GM21381 (cell line): ENCODE results near the gene MUC5AC.

Experiments used
- ATAC-seq: cut with Tn5 transposase; IDR thresholded peaks from one replicate; pipeline ENCODE4 v1.9.1; 2021; ENCODE audit warnings: mild to moderate bottlenecking, moderate library complexity; ENCODE audit not compliant: unreplicated experiment

MUC5AC gene

DNA sequence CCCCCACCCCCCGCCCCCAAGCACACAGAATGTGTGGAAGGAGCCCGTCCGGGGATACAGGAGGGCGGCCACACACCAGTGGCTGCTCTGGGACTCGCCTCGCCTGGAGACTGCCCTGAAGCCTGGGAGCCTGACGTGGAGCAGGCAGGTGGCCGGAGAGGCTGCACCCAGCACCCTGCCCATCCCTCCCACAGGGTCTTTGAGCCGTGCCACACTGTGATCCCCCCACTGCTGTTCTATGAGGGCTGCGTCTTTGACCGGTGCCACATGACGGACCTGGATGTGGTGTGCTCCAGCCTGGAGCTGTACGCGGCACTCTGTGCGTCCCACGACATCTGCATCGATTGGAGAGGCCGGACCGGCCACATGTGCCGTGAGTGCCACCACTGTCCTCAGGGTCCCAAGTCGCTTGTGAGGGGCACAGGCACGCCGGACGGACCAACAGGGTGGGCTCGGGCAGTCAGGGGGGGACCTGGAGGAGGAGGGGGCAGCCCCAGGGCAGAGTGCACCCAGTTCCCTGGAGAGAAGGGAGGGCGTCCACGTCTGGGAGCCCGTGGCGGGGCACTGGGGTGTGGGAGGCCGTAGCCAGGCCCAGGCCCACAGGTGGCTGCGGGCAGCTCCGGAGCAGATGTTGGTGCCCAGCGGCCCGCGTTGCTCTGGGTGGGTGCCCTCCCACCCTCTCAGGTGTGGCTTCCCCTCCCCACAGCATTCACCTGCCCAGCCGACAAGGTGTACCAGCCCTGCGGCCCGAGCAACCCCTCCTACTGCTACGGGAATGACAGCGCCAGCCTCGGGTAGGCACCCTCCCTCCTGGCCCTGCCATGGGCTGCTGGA, 38.1 kb downstream of the MUC5AC start:
- no peak for ATAC-seq

DNA sequence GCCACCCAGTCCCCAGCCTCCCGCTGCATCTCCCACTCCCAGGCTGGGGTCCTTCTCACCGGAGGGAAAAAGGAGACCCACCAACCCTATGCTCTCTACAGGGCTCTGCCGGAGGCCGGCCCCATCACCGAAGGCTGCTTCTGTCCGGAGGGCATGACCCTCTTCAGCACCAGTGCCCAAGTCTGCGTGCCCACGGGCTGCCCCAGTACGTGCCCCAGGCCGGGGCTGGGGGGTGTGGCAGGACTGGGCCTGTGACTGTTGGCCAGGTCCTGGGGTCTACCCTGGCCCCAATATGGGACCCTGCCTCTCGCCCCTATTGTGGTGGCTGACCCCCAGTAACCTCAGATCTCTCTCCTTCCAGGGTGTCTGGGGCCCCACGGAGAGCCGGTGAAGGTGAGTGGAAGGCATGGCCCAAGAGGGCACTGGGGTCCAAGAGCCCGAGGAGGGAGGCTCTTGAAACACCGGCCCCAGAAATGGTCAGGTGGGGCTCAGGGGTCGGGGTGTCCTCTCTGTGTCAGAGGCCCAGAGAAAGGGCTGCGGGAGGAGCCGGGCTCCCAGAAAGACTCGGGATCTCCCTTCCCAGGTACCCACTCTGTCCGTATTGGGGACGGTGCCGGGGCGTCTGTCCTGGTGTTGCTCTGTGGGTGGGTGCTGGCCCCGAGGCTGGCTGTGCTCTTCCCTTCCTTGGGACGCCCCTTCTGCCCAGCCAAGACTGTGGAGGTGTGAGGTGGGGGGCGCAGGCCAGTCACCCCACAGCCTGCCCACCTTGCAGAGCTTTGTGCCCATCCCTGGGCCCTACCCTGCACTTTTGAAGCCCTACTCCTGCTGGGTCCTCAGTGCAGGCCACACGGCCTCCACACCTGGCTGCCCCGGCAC, 39.0 kb downstream of the MUC5AC start:
- no peak for ATAC-seq

DNA sequence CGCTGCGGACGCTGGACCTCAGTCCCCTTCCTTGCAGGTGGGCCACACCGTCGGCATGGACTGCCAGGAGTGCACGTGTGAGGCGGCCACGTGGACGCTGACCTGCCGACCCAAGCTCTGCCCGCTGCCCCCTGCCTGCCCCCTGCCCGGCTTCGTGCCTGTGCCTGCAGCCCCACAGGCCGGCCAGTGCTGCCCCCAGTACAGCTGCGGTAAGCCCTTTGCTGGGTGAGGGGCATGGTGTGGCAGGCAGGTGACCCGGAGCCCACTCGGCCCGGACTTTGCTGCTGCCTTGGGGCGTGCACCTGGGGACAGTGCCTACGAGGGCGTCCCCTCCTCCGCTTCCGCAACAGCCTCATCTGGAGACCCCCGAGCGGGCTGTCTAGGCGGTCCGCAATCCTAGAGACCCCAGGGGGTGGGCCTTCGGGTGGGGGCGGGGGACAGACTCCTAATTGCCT, 39.7 kb downstream of the MUC5AC start:
- ATAC-seq, result no peak

DNA sequence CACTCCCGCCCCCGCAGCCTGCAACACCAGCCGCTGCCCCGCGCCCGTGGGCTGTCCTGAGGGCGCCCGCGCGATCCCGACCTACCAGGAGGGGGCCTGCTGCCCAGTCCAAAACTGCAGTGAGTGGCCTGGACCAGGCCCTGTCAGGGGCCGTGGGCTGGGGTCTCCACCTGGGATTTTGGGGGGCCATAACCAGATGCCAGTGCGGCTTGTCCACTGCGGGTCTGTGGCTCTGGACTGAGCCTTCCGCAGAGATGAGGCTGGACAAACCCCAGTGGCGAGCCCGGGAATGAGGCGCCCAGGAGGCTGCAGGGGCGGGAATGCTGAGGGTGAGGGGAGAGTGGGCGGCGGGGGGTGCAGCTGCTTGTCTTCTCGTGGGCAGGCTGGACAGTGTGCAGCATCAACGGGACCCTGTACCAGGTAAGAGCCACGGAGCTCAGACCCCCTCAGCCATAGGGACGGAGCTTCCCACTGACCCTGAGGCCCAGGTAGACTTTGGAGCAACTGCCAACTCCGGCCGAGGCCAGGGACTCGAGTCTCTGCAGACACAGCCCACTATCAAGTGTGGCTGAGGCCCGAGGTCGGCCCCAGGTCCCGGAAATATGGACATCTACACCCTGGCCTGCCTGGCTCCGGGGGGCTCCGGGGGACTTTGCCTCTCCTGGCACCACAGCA, 40.3 kb downstream of the MUC5AC start:
- no peak for ATAC-seq

DNA sequence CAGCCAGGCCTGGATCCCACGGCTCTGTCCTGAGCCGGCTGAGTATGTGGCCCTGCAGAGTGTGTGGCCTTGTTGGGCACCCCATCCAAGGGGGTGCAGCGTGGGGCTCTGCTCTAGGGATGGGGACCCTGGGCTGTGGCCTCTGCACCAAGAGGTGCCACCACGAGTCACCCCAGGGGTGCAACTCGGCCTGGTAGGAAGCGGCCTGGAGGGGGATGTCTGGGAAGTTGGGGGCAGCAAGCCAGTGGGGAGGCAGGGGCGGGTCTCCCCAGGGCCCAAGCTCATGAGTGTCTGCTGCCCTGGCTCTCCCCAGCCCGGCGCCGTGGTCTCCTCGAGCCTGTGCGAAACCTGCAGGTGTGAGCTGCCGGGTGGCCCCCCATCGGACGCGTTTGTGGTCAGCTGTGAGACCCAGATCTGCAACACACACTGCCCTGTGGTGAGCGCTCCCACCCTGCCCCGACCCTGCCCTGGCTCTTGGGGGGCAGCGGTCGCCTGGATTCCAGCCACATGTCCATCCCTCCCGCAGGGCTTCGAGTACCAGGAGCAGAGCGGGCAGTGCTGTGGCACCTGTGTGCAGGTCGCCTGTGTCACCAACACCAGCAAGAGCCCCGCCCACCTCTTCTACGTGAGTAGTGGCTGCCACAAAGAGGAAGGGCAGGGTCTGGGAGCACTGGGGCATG, 40.9 kb downstream of the MUC5AC start:
- ATAC-seq, result no peak

DNA sequence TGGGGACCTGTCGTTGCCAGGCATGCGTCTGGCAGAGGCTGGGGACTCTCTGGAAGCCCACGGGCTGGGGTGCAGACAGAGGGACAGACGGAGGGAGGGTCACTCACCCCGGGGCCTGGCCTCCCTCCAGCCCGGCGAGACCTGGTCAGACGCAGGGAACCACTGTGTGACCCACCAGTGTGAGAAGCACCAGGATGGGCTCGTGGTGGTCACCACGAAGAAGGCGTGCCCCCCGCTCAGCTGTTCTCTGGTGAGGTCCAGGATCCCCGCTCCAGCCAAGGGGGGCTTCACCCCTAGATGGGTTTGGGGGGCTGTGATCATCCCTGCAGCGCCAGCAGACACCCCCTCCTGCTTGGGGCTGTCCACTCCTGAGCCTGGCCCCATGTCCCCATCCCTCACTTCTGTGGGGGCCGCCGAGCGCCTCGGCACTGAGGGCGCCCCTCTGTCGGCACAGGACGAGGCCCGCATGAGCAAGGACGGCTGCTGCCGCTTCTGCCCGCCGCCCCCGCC, 41.5 kb downstream of the MUC5AC start:
- ATAC-seq, result no peak

DNA sequence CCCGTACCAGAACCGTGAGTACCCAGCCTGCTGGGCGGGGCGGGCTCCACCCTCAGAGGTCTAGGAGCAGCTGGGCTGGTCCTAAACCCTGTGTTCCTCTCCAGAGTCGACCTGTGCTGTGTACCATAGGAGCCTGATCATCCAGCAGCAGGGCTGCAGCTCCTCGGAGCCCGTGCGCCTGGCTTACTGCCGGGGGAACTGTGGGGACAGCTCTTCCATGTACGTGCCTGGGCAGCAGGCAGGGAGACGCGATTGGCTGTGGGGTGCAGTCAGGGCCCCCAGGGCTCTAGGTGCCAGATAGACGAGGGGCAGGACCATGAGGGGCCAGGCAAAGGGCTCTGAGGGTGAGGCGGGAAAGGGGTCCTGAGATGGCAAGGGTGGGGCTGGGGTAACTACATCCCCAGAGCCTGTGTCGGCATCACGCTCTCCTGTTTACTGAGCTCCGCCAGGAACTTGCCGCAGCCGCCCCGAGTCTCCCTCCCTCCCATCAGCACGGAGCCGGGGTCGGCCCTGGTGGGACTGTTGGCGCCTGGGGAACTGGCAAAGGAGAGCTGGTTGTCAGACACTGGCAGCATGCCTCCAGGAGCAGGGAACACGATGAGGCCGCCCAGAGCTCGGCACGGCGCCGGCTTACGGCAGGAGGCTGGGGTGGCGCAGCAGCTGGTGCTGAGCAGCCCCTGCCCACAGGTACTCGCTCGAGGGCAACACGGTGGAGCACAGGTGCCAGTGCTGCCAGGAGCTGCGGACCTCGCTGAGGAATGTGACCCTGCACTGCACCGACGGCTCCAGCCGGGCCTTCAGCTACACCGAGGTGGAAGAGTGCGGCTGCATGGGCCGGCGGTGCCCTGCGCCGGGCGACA, 42.2 kb downstream of the MUC5AC start:
- no peak for ATAC-seq

DNA sequence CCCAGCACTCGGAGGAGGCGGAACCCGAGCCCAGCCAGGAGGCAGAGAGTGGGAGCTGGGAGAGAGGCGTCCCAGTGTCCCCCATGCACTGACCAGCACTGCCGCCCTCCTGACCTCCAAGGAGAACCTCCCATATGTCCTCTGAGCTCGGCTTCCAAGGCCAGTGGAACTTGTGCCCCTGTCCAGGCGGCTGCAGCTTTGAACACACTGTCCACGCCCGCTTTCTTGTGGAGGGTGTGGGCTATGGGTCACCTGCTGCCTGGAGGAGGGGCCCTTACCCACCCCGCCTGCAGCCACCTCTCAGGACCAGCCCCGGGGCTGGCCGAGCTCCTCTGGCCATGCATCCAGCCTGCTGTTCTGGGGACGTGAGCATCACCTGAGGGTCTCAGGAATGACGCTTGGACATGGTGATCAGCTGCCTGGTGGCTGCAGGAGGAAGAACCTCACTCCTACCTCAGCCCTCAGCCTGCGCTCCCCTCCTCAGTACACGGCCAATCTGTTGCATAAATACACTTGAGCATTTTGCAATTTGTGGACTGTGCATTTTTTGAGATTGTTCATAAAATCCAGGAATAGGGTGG, 42.9 kb downstream of the MUC5AC start:
- ATAC-seq, result no peak

DNA sequence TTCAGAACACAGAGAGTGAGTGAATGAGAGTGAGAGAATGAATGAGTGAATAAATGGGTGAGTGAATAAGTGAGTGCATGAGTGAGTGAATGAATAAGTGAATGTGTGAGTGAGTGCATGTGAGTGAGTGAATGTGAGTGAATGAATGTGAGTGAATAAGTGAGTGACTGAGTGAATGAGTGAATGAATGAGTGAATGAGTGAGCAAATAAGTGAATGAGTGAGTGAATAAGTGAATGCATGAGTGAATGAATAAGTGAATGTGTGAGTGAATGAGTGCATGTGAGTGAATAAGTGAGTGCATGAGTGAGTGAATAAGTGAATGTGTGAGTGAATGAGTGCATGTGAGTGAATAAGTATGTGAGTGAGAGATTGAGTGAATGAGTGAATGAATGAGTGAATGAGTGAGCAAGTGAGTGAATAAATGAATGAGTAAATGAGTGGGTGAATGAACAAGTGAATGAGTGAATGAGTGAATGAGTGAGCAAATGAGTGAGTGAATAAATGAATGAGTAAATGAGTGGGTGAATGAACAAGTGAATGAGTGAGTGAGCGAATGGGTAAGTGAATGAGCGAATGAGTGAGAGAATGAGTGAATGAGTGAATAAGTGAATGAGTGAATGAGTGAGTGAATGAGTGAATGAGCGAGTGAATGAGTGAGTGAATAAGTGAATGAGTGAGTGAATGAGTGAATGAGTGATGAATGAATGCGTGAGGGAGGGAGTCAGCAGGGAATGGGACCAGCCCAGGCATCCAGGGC, 43.8 kb downstream of the MUC5AC start:
- ATAC-seq, result no peak

DNA sequence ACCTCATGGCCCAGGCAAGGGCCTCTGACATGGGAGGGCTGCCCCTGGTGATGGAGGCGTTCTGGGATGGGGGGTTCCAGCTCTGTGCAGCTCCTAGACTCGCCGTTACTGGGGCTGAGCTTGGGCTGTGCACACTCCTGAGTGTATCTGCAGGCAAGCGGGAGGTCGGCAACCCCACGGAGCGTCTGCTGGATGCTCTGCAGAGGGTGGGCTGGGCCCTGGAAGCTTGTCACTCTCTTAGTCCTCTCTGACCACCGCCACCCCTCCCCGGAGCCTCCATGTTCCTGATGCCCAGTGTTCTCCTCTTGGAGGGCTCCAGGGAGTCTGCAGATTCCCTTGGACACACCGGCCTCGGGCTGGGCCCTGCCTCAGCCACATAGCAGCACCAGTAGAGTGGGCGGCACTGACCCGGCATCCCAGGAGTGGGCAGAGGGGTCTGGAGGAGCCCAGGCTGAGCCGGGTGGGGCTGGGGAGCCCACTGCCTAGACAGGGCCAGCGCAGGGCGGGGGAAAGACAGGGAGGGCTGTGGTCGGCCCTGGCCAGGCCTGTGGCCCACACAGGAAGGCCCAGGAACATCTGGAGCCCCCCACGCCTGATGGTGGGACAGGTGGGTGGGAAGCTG, 44.5 kb downstream of the MUC5AC start:
- no peak for ATAC-seq

DNA sequence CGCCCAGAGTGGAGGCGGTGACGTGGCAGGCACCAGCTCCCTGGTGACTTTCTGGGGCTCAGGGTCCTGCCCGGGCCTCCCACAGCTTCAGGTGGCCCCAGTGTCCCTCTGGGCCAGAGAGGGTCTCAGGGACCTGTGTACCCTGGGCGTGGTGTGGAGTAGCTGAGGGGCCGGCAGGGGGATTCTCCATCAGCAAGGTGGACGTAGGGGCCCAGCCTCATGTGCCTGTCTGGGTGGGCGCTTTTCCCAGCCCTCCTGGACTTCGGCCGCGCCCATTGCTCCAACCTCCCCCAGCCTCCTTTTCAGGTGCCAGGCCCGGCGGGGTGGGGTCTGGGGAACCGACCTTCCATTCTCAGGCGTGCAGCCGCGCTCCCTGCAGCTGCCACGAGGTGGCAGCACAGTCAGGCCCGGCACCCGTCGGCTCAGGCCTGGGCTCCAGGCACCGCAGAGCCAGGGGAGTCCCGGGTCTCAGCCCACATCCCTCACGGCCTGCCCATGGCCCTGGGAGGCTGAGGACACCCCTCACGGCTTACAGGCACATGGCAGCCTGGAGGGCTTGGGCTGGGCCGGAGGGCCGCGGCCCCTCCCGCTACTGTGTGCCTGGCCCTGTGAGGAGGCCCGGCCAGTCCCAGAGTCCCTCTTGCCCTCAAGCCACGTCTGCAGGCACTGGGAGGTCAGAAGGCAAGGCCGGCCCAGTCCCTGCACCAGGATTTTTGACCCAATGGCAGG, 45.2 kb downstream of the MUC5AC start:
- ATAC-seq, result no peak

DNA sequence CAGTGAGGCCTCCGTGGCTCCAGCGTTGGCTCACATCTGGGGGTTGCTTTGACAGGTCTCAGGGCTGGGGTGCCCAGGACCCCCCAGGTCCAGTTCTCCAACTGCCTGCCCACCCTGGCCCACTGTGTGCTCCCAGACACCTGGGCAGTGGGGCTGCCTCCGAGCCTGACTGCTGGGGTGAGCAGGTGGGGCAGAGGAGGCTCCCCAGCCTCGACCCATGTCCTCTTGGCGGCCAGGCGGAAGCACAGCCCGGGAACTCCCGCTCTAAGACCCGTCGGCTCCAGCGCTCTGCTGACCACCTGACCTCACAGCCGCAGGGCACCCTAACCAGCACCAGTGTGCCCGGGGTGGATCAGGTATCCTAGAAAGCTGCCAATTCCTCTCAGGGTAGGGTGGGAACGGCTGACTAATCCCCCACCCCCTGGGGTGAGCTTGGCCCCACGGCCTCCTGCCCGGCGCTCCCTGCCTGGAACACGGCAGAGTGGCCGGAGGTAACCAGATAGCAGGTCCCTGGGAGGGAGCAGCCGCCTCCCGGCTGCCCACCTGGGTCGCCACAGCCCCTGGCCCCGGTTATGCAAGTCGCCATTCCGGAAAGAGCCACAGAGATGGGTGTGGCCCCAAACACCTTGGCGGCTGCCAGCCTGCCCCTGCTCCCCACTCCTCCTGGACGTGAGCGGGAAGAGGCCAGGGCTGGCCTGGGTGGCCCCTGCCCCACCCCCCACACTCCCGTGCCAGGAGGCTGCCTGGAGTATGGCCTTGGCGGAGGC, 45.9 kb downstream of the MUC5AC start:
- no peak for ATAC-seq

DNA sequence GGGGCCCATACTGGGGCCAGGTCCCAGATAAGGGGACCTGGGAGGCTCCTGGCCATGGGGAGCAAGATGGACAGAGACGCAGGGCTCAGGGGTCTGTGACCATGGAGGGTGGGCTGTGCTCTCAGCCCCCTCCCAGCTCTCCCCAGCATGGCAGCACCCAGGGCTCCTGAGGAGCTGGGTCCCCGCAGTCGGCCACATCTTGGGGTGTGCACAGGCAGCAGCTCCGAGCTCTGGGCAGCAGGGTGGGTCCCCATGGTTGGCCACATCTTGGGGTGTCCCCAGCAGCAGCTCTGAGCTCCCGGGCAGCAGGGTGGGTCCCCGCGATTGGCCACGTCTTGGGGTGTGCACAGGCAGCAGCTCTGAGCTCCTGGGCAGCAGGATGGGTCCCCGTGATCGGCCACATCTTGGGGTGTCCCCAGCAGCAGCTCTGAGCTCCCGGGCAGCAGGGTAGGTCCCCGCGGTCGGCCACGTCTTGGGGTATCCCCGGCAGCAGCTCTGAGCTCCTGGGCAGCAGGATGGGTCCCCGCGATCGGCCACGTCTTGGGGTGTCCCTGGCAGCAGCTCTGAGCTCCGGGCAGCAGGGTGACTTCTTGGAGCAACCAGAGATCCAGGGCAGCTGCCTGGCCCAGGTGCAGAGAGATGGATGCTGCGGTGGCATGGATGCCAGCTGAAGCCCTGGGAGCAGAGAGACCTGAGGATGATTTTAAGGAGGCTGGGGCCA, 46.8 kb downstream of the MUC5AC start:
- ATAC-seq, result no peak

DNA sequence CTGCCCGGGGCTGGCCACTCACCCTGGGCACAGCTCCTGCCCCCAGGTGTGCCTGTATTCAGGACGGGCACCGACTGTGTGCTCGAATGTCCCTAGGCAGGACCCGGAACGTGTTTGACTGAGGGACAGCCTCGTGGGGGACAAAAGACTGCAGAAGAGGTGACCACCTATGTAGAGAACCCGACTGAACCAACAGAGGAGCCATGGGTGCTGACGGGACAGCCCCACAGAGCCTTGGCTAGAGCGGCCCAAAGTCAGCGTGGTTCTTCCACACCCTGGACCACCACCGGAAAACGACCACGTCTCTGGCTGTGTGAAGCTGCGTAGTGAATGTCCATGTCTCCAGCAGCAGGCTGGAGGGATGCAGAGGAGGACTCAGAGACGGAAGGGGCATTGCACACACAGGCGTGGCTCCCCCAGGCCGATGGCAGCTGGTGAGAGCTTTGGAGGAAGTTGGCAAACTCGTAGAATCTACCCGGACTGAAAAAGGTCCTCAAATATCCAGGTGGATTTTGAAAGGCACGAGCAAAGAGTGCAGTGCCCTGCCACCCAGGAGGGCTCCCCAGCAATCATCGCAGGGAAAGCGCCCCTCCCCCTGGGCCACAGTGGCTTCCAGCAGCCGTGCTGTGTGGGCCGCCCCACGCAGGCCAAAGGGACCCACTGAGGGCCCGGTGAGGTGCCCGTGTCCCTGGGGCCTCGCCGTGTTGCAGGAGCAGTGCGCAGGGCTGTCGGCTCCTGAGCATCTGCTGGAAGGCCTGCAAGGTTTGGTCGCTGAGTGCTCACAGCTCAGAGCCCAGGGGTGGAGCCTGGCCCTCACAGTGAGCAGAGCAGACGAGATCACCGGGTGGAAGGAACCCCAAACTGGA, 47.6 kb downstream of the MUC5AC start:
- no peak for ATAC-seq

DNA sequence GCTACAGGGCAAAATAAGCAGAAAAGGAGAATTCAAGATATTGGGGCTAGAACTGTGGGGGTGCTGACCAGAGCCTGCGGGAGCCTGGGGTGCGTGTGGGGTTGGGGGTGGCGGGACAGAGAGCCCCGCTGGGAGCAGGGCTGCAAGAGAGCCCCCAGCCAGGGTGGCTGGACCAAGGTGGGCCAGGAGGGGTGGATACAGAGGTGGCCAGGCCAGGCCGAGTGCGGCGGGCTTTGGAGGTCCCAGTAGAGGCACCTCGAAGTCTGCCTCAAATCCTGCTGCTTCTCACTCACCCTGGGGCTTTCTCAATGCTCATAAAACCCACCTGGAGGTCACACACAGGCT, 48.2 kb downstream of the MUC5AC start:
- ATAC-seq, result no peak
